GM12874 (cell line): ENCODE measurements around the gene RGS17.

Experiments
- TF ChIP-seq, protein P1 (sequence below): IDR thresholded peaks from 2 replicates; pipeline ENCODE4 v1.5.1; 2011; ENCODE audit warnings: low read depth, mild to moderate bottlenecking, control low read depth, low read length, moderate library complexity; ENCODE audit not compliant: insufficient read depth

Gene RGS17, protein sequence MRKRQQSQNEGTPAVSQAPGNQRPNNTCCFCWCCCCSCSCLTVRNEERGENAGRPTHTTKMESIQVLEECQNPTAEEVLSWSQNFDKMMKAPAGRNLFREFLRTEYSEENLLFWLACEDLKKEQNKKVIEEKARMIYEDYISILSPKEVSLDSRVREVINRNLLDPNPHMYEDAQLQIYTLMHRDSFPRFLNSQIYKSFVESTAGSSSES

DNA sequence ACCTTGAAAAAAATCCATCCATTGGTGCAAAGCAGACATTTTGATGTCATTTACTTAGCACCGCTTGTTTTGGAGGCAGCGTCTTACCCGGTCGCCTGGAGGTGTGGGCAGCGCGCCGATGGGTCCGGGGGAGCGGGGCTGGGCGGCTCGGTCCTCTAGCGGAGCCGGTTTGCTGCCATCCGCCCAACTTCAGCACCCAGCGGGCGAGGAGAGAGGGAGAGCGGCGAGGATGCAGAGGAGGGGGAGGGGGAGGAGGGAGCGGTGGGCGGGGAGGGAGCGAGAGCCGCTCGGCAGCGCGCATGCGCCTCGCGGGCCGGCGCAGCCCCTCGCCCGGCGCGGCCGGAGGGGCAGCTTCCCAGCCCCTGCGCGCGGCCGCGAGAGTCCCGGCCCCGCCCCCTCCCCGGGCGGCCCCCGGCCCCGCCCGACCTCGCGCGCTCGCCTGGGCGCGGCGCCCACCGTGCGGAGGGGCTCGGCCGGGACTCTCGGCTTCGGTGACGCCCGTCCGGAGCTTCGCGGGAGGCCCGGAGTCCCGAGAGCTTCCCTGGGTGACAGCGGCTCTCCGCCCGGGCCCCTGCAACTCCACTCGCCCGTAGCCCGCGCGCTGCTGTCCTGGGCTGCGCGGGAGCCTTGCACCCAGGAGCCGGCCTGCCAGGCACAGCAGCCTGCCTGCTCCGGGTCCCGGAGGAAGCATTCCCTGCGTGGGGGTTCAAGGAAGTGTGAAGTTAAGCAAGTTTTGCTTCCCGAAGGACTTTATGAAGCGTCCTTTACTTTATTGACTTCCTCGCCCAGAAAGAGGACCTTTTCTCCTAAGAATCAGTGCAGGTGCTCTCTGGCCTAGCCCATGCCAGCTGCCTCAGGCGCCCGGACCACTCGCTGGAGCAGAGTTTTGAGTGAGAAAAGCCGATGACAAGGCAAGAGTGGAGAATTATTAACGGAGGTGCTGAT is at the start of gene RGS17:
Gene RGS17 (minus strand): TSS at position 246 of the 945 bp plus-strand sequence. CDS start 87,264 bp downstream, outside the sequence.
- TF ChIP-seq, protein P1, sequence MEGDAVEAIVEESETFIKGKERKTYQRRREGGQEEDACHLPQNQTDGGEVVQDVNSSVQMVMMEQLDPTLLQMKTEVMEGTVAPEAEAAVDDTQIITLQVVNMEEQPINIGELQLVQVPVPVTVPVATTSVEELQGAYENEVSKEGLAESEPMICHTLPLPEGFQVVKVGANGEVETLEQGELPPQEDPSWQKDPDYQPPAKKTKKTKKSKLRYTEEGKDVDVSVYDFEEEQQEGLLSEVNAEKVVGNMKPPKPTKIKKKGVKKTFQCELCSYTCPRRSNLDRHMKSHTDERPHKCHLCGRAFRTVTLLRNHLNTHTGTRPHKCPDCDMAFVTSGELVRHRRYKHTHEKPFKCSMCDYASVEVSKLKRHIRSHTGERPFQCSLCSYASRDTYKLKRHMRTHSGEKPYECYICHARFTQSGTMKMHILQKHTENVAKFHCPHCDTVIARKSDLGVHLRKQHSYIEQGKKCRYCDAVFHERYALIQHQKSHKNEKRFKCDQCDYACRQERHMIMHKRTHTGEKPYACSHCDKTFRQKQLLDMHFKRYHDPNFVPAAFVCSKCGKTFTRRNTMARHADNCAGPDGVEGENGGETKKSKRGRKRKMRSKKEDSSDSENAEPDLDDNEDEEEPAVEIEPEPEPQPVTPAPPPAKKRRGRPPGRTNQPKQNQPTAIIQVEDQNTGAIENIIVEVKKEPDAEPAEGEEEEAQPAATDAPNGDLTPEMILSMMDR: no peak

DNA sequence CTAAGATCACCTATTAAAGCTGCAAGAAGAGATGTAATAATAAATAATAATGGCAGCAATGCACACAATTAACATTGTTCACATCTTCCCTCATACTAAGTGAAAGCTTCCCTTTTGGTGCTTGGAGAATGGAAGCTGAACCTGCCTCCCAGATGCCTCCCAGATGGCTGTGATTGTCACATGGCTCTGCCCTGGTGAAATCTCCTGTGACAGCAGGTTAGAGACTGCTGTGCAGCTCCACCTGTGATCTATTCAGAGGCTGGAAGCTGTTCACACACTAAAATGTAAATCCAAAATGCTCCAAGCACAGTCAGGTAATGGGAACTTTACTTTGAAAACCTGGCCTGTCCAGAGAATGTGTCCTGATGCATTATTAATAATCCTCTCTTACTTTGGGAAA is 41.7 kb upstream of the RGS17 start:
- TF ChIP-seq, protein P1: no peak

DNA sequence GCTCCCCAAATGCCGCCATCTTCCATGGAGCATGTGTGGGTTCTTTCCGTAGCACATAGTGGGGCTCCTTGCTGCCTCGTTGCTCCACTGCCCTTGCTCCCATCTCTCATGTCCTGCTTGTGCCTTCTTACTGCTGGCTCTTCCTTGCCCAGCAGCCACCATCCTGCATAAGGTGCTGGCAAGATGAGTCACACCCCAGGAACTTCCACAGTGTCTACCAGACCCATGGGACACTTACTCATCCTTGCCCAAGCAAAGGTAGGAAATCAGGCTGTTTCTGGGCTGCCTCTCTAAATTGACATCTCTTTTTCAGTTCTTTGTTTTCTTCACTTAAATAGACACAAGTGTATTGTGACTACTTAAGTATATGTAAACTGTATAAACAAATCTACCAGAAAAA is 39.4 kb upstream of the RGS17 start:
- TF ChIP-seq, protein P1: no peak

DNA sequence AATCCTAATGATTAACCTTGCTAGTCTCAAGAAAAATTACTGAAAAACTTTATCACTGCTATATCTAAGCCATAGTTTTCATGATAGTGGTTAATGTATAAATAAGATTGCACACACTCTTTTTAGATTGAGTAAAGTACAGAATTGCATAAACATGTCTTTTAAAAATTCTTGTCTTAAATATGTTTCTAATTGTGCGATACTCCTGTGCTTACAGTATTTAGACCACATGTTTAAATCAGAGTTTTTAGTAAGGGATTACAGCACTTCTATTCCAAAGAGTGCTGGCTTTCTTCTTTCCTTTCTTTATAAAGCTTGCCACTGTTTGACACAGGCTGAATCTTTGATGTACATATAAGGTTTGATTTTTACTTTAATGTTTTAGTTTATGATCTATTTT is 36.8 kb upstream of the RGS17 start:
- TF ChIP-seq, protein P1: no peak

DNA sequence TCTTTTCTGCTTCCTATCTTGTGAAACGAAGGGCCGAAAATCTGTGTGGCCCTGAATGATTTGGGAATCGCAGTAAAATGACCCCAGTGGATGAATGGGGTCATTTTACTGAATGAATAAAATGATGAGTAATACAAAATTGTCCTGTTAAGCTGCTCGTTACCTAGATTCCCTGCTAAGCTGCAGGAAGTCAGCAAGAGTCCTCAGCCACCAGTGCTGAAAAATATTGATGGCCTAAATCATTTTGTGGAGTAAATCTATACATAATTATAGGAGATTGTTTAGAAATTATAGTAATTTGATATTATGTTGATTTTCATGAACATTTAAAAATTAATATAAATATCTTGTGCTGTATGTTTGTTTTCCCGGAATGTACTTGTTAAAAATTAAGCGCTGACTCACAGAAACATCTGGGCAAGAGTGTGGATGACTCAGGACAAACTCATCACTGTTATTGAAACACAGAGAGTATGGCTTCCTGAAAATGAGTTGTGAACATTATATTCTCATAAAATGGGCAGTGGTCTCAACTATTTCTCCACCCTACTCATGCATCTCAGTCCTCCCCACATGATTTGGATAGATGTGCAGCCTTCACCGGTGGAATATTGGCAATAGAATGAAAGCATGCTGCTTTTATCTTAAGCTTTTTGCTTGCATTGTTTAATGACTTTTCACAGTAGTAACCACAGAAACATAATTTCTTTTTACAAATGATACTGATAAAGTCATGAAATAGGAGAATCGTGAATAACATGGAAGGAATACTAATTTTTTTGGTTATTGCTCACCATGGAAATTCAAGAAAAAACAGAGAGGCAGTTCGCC is 36.2 kb upstream of the RGS17 start:
- TF ChIP-seq, protein P1: no peak

DNA sequence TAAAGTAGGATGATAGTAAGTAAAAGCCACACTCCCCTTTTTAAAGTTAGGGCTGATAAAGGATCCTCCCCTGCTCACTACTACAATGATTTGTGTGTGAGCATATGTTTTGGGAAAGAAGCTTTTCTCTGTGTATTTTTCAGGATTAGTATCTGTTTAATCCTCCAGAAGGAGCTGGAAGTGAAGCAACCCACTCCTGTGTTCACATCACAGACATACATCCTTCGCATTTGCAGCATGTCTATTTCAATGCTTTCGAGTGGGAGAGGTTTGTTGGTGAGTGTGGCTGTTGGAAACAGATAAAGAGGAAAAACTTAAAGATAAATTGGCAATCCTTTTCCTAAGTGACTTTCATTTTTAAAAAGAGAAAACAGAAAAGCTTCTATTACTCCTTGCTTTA is 31.6 kb upstream of the RGS17 start:
- TF ChIP-seq, protein P1: no peak

DNA sequence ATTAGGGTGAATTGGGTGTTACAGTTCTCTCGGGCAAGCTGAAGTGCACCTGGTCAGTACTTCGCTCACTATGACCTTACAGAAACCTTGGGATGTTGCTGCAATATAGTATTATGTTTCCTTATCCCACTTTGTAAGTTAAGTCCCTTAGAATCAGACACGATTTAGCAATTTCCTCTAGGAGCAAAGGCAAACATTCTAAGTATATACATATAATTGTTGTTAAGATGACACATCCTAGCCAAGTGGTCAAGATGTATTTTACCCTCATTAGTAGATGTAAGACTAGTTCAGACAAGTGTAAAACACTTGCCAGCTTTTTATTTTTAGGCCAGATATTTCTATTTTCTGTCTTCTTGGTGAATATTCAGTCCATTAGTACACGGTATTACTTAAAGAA is 31.1 kb upstream of the RGS17 start:
- TF ChIP-seq, protein P1: no peak
